GM18520 (cell line): Measurements from ENCODE around the gene TNIK.
"Not testable (repeated sequence)": the region's sequence is repeated elsewhere in the genome, so short reads cannot be mapped to it uniquely, and the experiment has no call there.

ENCODE experiments used
- ATAC-seq: cut with Tn5 transposase; IDR thresholded peaks from one replicate; pipeline ENCODE4 v1.9.1; 2021; ENCODE audit not compliant: unreplicated experiment

Gene TNIK

GRCh38 chr3:171446801-171447578 is 13.2 kb downstream of the TNIK start:
- no peak for ATAC-seq

- ATAC-seq, result no peak
These were observed 13.9 kb downstream of the TNIK start for GRCh38 chr3:171446301-171446700.

GRCh38 chr3:171445620-171446204 is 14.5 kb downstream of the TNIK start:
- no peak for ATAC-seq

GRCh38 chr3:171444001-171444690 is 16.1 kb downstream of the TNIK start:
- no peak for ATAC-seq

GRCh38 chr3:171443211-171443957 is 16.8 kb downstream of the TNIK start:
- no peak for ATAC-seq

- ATAC-seq, result no peak
These were observed 18.0 kb downstream of the TNIK start for GRCh38 chr3:171442184-171442583.

GRCh38 chr3:171441381-171441780 is 18.8 kb downstream of the TNIK start:
- no peak for ATAC-seq

GRCh38 chr3:171439996-171440395 is 20.2 kb downstream of the TNIK start:
- ATAC-seq, result no peak

- ATAC-seq, result no peak
These were observed 23.0 kb downstream of the TNIK start for GRCh38 chr3:171437115-171437756.

- no peak for ATAC-seq
These were observed 23.8 kb downstream of the TNIK start for GRCh38 chr3:171436380-171436779.

GRCh38 chr3:171435757-171436156 is 24.4 kb downstream of the TNIK start:
- no peak for ATAC-seq

GRCh38 chr3:171435143-171435542 is 25.1 kb downstream of the TNIK start:
- no peak for ATAC-seq

GRCh38 chr3:171432548-171432947 is 27.7 kb downstream of the TNIK start:
- no peak for ATAC-seq

GRCh38 chr3:171431550-171431949 is 28.7 kb downstream of the TNIK start:
- ATAC-seq, result no peak

- no peak for ATAC-seq
These were observed 29.7 kb downstream of the TNIK start for GRCh38 chr3:171430530-171430929.

GRCh38 chr3:171429635-171430034 is 30.6 kb downstream of the TNIK start:
- no peak for ATAC-seq

- ATAC-seq, result no peak
These were observed 31.3 kb downstream of the TNIK start for GRCh38 chr3:171428892-171429291.

GRCh38 chr3:171428321-171428787 is 31.9 kb downstream of the TNIK start:
- no peak for ATAC-seq

- ATAC-seq, result no peak
These were observed 32.4 kb downstream of the TNIK start for GRCh38 chr3:171427771-171428320.

GRCh38 chr3:171424063-171424462 is 36.1 kb downstream of the TNIK start:
- ATAC-seq, result not testable (repeated sequence)
